Liver (tissue), 9 donors: ENCODE data around the gene PDCD1. TPM values are rescaled to one million over a fixed set of nuclear protein-coding genes. Genes with fewer than 3 reads are reported as not detected.
A peak's percentile ranks its signal among the peaks of the same experiment; 100 is the strongest.

ENCODE experiments used
- DNase-seq: peaks from one replicate; pipeline ENCODE4 v3.0.0-alpha.2; 2017; ENCODE audit warnings: low spot score
- H3K27ac ChIP-seq, 2 donors: one replicate each; pipeline ENCODE4 v1.7.0; 2013; ENCODE audit warnings: inconsistent platforms in 2 of 2, low read length in 2 of 2, control low read depth in 1 of 2, low read depth in 1 of 2, mild to moderate bottlenecking in 1 of 2
- H3K27me3 ChIP-seq, 4 donors: one replicate each; pipeline versions ENCODE4 v1.6.1 to v1.7.0; 2013; ENCODE audit warnings: low read length in 3 of 4, inconsistent platforms in 1 of 4, mild to moderate bottlenecking in 1 of 4, moderate library complexity in 1 of 4; ENCODE audit not compliant: control insufficient read depth in 4 of 4, insufficient read depth in 4 of 4
- H3K36me3 ChIP-seq, 4 donors: one replicate each; pipeline versions ENCODE4 v1.6.1 to v1.7.0; 2013; ENCODE audit warnings: low read length in 3 of 4, mild to moderate bottlenecking in 3 of 4, low read depth in 1 of 4, moderate library complexity in 1 of 4; ENCODE audit not compliant: control insufficient read depth in 4 of 4, insufficient read depth in 3 of 4
- H3K4me1 ChIP-seq, 4 donors: one replicate each; pipeline versions ENCODE4 v1.6.1 to v1.7.0; 2013; ENCODE audit warnings: low read length in 3 of 4, mild to moderate bottlenecking in 3 of 4, moderate library complexity in 1 of 4; ENCODE audit not compliant: control insufficient read depth in 4 of 4, insufficient read depth in 4 of 4
- H3K4me3 ChIP-seq, 3 donors: one replicate each; pipeline versions ENCODE4 v1.6.1 to v1.7.0; 2013; ENCODE audit warnings: low read length in 3 of 3, control low read depth in 1 of 3, low read depth in 1 of 3, mild to moderate bottlenecking in 1 of 3
- H3K9ac ChIP-seq, 2 donors: one replicate each; pipeline ENCODE4 v1.7.0; 2013; ENCODE audit warnings: low read length in 2 of 2, mild to moderate bottlenecking in 2 of 2, moderate library complexity in 2 of 2, control low read depth in 1 of 2, low read depth in 1 of 2
- H3K9me3 ChIP-seq, 4 donors: one replicate each; pipeline versions ENCODE4 v1.6.1 to v1.7.0; 2013; ENCODE audit warnings: low read length in 3 of 4; ENCODE audit not compliant: control insufficient read depth in 4 of 4
- ATF3 ChIP-seq: IDR thresholded peaks from 2 replicates; pipeline ENCODE4 v1.6.1; 2016; ENCODE audit warnings: antibody characterized with exemption
- CTCF ChIP-seq: fragments of 150-350 bp; IDR thresholded peaks from 2 replicates; pipeline ENCODE4 v1.5.1; 2017; ENCODE audit warnings: improper control_type of control experiment, low read depth, low read length; ENCODE audit not compliant: missing input control
- FOXA1 ChIP-seq: IDR thresholded peaks from 2 replicates; pipeline ENCODE4 v1.6.1; 2016; ENCODE audit warnings: antibody characterized with exemption
- FOXA2 ChIP-seq: IDR thresholded peaks from 2 replicates; pipeline ENCODE4 v1.6.1; 2016; ENCODE audit warnings: antibody characterized with exemption
- GABPA ChIP-seq, 2 donors: IDR thresholded peaks in 1 of 2; conservative IDR thresholded peaks in 1 of 2; 2 replicates each; pipeline ENCODE4 v1.6.1; 2016; ENCODE audit warnings: antibody characterized with exemption in 2 of 2, mild to moderate bottlenecking in 1 of 2, moderate library complexity in 1 of 2
- HNF4G ChIP-seq: IDR thresholded peaks from 2 replicates; pipeline ENCODE4 v1.6.1; 2016; ENCODE audit warnings: antibody characterized with exemption
- JUND ChIP-seq, 2 donors: IDR thresholded peaks; 2 replicates each; pipeline ENCODE4 v1.6.1; 2016; ENCODE audit warnings: antibody characterized with exemption in 2 of 2
- MAX ChIP-seq: IDR thresholded peaks from 2 replicates; pipeline ENCODE4 v1.6.1; 2016; ENCODE audit warnings: antibody characterized with exemption
- REST ChIP-seq: IDR thresholded peaks from 2 replicates; pipeline ENCODE4 v1.6.1; 2016; ENCODE audit warnings: antibody characterized with exemption, mild to moderate bottlenecking
- YY1 ChIP-seq: IDR thresholded peaks from 2 replicates; pipeline ENCODE4 v1.6.1; 2016; ENCODE audit warnings: antibody characterized with exemption, mild to moderate bottlenecking
- ZBTB33 ChIP-seq: IDR thresholded peaks from 2 replicates; pipeline ENCODE4 v1.6.1; 2016; ENCODE audit warnings: antibody characterized with exemption
- WGBS: extraction: QIAGEN DNeasy Blood & Tissue Kit; methylation state at CpG from one replicate; pipeline ENCODE4 v1.1.7; 2013; 5-methylcytosine and 5-hydroxymethylcytosine counted together
- polyA plus RNA-seq, 2 donors: library from polyadenylated mRNA; stranded (reverse) in 1 of 2; unstranded in 1 of 2; fragments of 200-250 nt in 1 of 2; fragments of >200 nt in 1 of 2; fragmentation: Nextera tagmentation in 1 of 2; extraction: Ambion mirVana in 1 of 2; gene quantifications; one replicate each; pipeline versions ENCODE4 v1.2.1 to v1.2.3, GENCODE V29; 2013 to 2015
- total RNA-seq, 2 donors: library from RNA; depleted of rRNA; stranded (reverse); fragments of >200 nt; gene quantifications; one replicate each; pipeline ENCODE4 v1.2.3, GENCODE V29; 2014
- donor health status: healthy.
- donor health status: healthy.
- donor health status: healthy.
- donor health status: healthy.
- donor health status: healthy.

PDCD1 gene
- total and polyA plus RNA-seq, 4 donors, result 0.20 to 0.37 (median 0.25) TPM; not detected in 1

- TF ChIP-seq HNF4G (no peak), CTCF (no peak), ZBTB33 (no peak), GABPA (IDR thresholded peaks at IDR 0.05 in 1 of 2, conservative IDR thresholded peaks at IDR 0.05 in 1 of 2) (no peak), YY1 (no peak)
- DNase-seq, result no peak
- H3K9me3 ChIP-seq, result no peaks in the 10 kb centered on the region
- 93% methylated on average over 28 of the region's 28 CpGs for WGBS
- H3K27me3 ChIP-seq, result no peaks in the 10 kb centered on the region
- H3K27ac ChIP-seq, result peak overlapping the region; percentile 91 to 94
- H3K9ac ChIP-seq, result no peak overlapping the region
- H3K4me1 ChIP-seq, result peaks cover 3 to 18% (median 11%) of the 10 kb centered on the region in 4 donors
- H3K4me3 ChIP-seq, result no peak overlapping the region
- H3K36me3 ChIP-seq, result peaks cover 0 to 2% (median 0%) of the 10 kb centered on the region in 4 donors
Measured at GRCh38 chr2:241894681-241895426, 36.2 kb upstream of the PDCD1 start.

- WGBS, result 92% methylated on average over 23 of the region's 23 CpGs
- DNase-seq, result no peak
Measured at GRCh38 chr2:241894056-241894641, 35.5 kb upstream of the PDCD1 start.

GRCh38 chr2:241893265-241893664 lies 34.6 kb upstream of the PDCD1 start:
- DNase-seq, result no peak
- 94% methylated on average over 16 of the region's 16 CpGs for WGBS
- Histone ChIP-seq H3K27ac (no peak overlapping the region), H3K27me3 (no peaks in the 10 kb centered on the region), H3K9ac (no peak overlapping the region), H3K36me3 (peaks cover 0 to 2% (median 0%) of the 10 kb centered on the region in 4 donors), H3K4me1 (peaks cover 3 to 18% (median 10%) of the 10 kb centered on the region in 4 donors), H3K4me3 (no peak overlapping the region), H3K9me3 (no peaks in the 10 kb centered on the region)
- TF ChIP-seq HNF4G (no peak), FOXA2 (no peak), MAX (no peak), CTCF (no peak), FOXA1 (no peak), REST (no peak), ZBTB33 (no peak), GABPA (IDR thresholded peaks at IDR 0.05 in 1 of 2, conservative IDR thresholded peaks at IDR 0.05 in 1 of 2) (no peak), ATF3 (no peak), JUND (IDR thresholded peaks at IDR 0.05) (no peak)

More at GRCh38 chr2:241894056-241894641, 35.5 kb upstream of the PDCD1 start:
- Histone ChIP-seq H3K27me3 (no peaks in the 10 kb centered on the region), H3K27ac (no peak overlapping the region), H3K9me3 (no peaks in the 10 kb centered on the region), H3K36me3 (peaks cover 0 to 2% (median 0%) of the 10 kb centered on the region in 4 donors), H3K9ac (no peak overlapping the region), H3K4me3 (no peak overlapping the region), H3K4me1 (peaks cover 3 to 18% (median 10%) of the 10 kb centered on the region in 4 donors)
- TF ChIP-seq HNF4G (no peak), FOXA1 (no peak)
